Heart left ventricle (tissue), 13 donors: ENCODE measurements around the gene TMEM106C.

Source experiments
- POLR2A ChIP-seq, 2 donors: fragments of 450-650 bp; IDR thresholded peaks; one replicate each; pipeline ENCODE4 v1.6.1; 2017; ENCODE audit warnings: antibody characterized with exemption in 2 of 2, mild to moderate bottlenecking in 2 of 2, moderate library complexity in 2 of 2
- TF ChIP-seq, protein P1 (sequence below), 12 donors: fragments of 200-600 bp; sonication (generic) in 4 of 12; IDR thresholded peaks; one replicate each; pipeline versions ENCODE4 v1.5.0 to v1.8.0; 2018 to 2022; ENCODE audit warnings: antibody characterized with exemption in 12 of 12, mild to moderate bottlenecking in 5 of 12
- donor health status: ischemic (EF 13 %, LVEDD 7.1; RV severe dilation, severe dysfunction).
- donor health status: DM: no; HTN: yes; CAD: no.
- donor health status: DM: no; HTN: no; CAD: no.
- donor health status: ischemic (EF 25% LVEDD 6.9; RV normal size, moderate dysfunction).
- donor health status: ischemic (EF 25% LVEDD 5.7; RV mildly dilated, moderate dysfunction).
- donor health status: ischemic (EF 35%, LVEDD 5.7; RV mildly dilated, moderate dysfunction).
- donor health status: nonischemic (EF 11% LVEDD 7.7; RV severe dilation, severe dysfunction).
- donor health status: DM: yes; HTN: yes; CAD: no.
- donor health status: PGD.
- donor health status: ischemic (EF 29% LVEDD 5.4; RV normal size, mild dysfunction).
- donor health status: nonischemic (EF 23%, LVEDD 6.1; RV moderate dilation, normal function).

GRCh38 chr12:48012070-48012469, 48.7 kb downstream of the TMEM106C start:
- TF ChIP-seq, protein P1, sequence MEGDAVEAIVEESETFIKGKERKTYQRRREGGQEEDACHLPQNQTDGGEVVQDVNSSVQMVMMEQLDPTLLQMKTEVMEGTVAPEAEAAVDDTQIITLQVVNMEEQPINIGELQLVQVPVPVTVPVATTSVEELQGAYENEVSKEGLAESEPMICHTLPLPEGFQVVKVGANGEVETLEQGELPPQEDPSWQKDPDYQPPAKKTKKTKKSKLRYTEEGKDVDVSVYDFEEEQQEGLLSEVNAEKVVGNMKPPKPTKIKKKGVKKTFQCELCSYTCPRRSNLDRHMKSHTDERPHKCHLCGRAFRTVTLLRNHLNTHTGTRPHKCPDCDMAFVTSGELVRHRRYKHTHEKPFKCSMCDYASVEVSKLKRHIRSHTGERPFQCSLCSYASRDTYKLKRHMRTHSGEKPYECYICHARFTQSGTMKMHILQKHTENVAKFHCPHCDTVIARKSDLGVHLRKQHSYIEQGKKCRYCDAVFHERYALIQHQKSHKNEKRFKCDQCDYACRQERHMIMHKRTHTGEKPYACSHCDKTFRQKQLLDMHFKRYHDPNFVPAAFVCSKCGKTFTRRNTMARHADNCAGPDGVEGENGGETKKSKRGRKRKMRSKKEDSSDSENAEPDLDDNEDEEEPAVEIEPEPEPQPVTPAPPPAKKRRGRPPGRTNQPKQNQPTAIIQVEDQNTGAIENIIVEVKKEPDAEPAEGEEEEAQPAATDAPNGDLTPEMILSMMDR (IDR thresholded peaks at IDR 0.05) = no peak
- TF ChIP-seq POLR2A (IDR thresholded peaks at IDR 0.05) = no peak
